SK-N-MC (cell line): ENCODE measurements around the gene CYP27B1.

Source experiments
- DNase-seq: peaks from one replicate; pipeline ENCODE4 v3.0.0-alpha.2; 2011; ENCODE audit warnings: low read depth, low spot score
- H3K27ac ChIP-seq: fragments of 200-600 bp; sonication (generic); 2 replicates; pipeline ENCODE4 v1.5.1; 2016; ENCODE audit warnings: mixed run types
- H3K36me3 ChIP-seq: fragments of 200-600 bp; sonication (generic); 2 replicates; pipeline ENCODE4 v1.6.1; 2017; ENCODE audit warnings: antibody characterized with exemption, low read length, mixed read lengths; ENCODE audit not compliant: insufficient read depth
- H3K4me3 ChIP-seq: fragments of 200-600 bp; sonication (generic); 2 replicates; pipeline ENCODE4 v1.5.1; 2016
- H3K9ac ChIP-seq: fragments of 200-600 bp; sonication (generic); 2 replicates; pipeline ENCODE4 v1.8.0; 2017; ENCODE audit warnings: mixed run types, mixed read lengths; ENCODE audit not compliant: insufficient read length
- H3K9me3 ChIP-seq: fragments of 200-600 bp; sonication (generic); 2 replicates; pipeline ENCODE4 v1.6.1; 2017; ENCODE audit warnings: low read depth, mild to moderate bottlenecking, antibody characterized with exemption, low read length, moderate library complexity, mixed read lengths
- EZH2 ChIP-seq: fragments of 200-600 bp; sonication (generic); IDR thresholded peaks from one replicate; pipeline ENCODE4 v1.6.1; 2017; ENCODE audit warnings: antibody characterized with exemption
- FOXP2 ChIP-seq: optimal IDR thresholded peaks from 2 replicates; pipeline ENCODE3; 2011; ENCODE audit warnings: mild to moderate bottlenecking, moderate library complexity; ENCODE audit not compliant: insufficient read depth; ENCODE audit errors: extremely low read length, control extremely low read depth
- POLR2AphosphoS5 ChIP-seq: IDR thresholded peaks from 2 replicates; pipeline ENCODE4 v1.6.1; 2012; ENCODE audit warnings: mild to moderate bottlenecking, low read depth, low read length, borderline replicate concordance

Gene CYP27B1

GRCh38 chr12:57755454-57756372, 11.2 kb downstream of the CYP27B1 start:
- DNase-seq, result no peak
- Histone ChIP-seq H3K27ac (no peak overlapping the region), H3K36me3 (peaks cover 8% of the 10 kb centered on the region), H3K4me3 (peak overlapping the region; percentile 81), H3K9ac (peak overlapping the region; percentile 63), H3K9me3 (no peaks in the 10 kb centered on the region)
- TF ChIP-seq POLR2AphosphoS5 (no peak), EZH2 (no peak), FOXP2 (no peak)

- Histone ChIP-seq H3K9me3 (no peaks in the 10 kb centered on the region), H3K4me3 (peak overlapping the region; percentile 81), H3K27ac (no peak overlapping the region), H3K36me3 (peaks cover 14% of the 10 kb centered on the region), H3K9ac (no peak overlapping the region)
- DNase-seq, result no peak
- TF ChIP-seq EZH2, result no peak
- no peak for TF ChIP-seq POLR2AphosphoS5
- no peak for TF ChIP-seq FOXP2
Observed at GRCh38 chr12:57755194-57755453, 11.8 kb downstream of the CYP27B1 start.

- Histone ChIP-seq H3K27ac (peak within 1 kb of the TSS; percentile 70; the same call in 1 of the 2 replicates), H3K9ac (peak within 1 kb of the TSS; percentile 63)
- DNase-seq, result no peak
Observed at GRCh38 chr12:57754411-57755193, 12.3 kb downstream of the CYP27B1 start, which contains the start of gene MARCHF9. Gene MARCHF9 (plus strand): TSS chr12:57755103. CDS start chr12:57755529, 426 bp downstream.

GRCh38 chr12:57753756-57754337, 13.0 kb downstream of the CYP27B1 start:
- H3K27ac ChIP-seq, result peak overlapping the region; percentile 70
- no peak for DNase-seq
- H3K36me3 ChIP-seq, result peaks cover 25% of the 10 kb centered on the region
- H3K4me3 ChIP-seq, result no peak overlapping the region
- no peaks in the 10 kb centered on the region for H3K9me3 ChIP-seq
- no peak overlapping the region for H3K9ac ChIP-seq
- TF ChIP-seq POLR2AphosphoS5, result no peak
- TF ChIP-seq FOXP2, result no peak
- TF ChIP-seq EZH2, result no peak

More at GRCh38 chr12:57754411-57755193, 12.3 kb downstream of the CYP27B1 start, which contains the start of gene MARCHF9:
- Histone ChIP-seq H3K4me3 (peak within 1 kb of the TSS; percentile 81), H3K36me3 (peaks cover 18% of the 10 kb centered on the region), H3K9me3 (no peaks in the 10 kb centered on the region)
- TF ChIP-seq POLR2AphosphoS5, result no peak
- TF ChIP-seq EZH2, result no peak
- no peak for TF ChIP-seq FOXP2

GRCh38 chr12:57752668-57753000, 14.2 kb downstream of the CYP27B1 start:
- H3K36me3 ChIP-seq, result peaks cover 37% of the 10 kb centered on the region
- no peak overlapping the region for H3K9ac ChIP-seq
- no peak for DNase-seq
- H3K9me3 ChIP-seq, result no peaks in the 10 kb centered on the region
- H3K4me3 ChIP-seq, result peak overlapping the region; percentile 76
- peak overlapping the region; percentile 72 for H3K27ac ChIP-seq
- TF ChIP-seq POLR2AphosphoS5, result no peak; the same call in 1 of the 2 replicates

GRCh38 chr12:57751788-57752667, 14.8 kb downstream of the CYP27B1 start, which contains the start of gene CDK4:
Gene CDK4 (minus strand): TSS chr12:57752310. CDS start chr12:57751717, 593 bp downstream.
- peak within 1 kb of the TSS; percentile 91 for H3K4me3 ChIP-seq
- H3K27ac ChIP-seq, result peak within 1 kb of the TSS; percentile 74
- no peaks in the 10 kb centered on the region for H3K9me3 ChIP-seq
- peaks cover 43% of the 10 kb centered on the region for H3K36me3 ChIP-seq
- TF ChIP-seq EZH2 (no peak), POLR2AphosphoS5 (peak; percentile 79)
- H3K9ac ChIP-seq, result peak within 1 kb of the TSS; percentile 97
- peak; percentile 97 for DNase-seq

GRCh38 chr12:57751432-57751787, 15.5 kb downstream of the CYP27B1 start:
- H3K36me3 ChIP-seq, result peaks cover 50% of the 10 kb centered on the region

More at GRCh38 chr12:57751432-57751787, 15.5 kb downstream of the CYP27B1 start:
- H3K4me3 ChIP-seq, result peak overlapping the region; percentile 91
- peak overlapping the region; percentile 97 for H3K9ac ChIP-seq
- DNase-seq, result no peak
- peak overlapping the region; percentile 74 for H3K27ac ChIP-seq
- no peak for TF ChIP-seq FOXP2
- no peak for TF ChIP-seq EZH2
- no peak for TF ChIP-seq POLR2AphosphoS5
- no peaks in the 10 kb centered on the region for H3K9me3 ChIP-seq
